Choroid plexus epithelial cell (primary cell): Measurements from ENCODE around the gene FKBP10.
A peak's percentile ranks its signal among the peaks of the same experiment; 100 is the strongest.

Experiments
- DNase-seq: peaks from one replicate; pipeline ENCODE4 v3.0.0-alpha.2; 2010; ENCODE audit warnings: low read depth
- H3K4me3 ChIP-seq: 2 replicates; pipeline ENCODE4 v1.5.1; 2011; ENCODE audit warnings: low read depth, mild to moderate bottlenecking, control low read depth, low read length, moderate library complexity
- TF ChIP-seq, protein P1 (sequence below): conservative IDR thresholded peaks from 2 replicates; pipeline ENCODE4 v1.5.1; 2011; ENCODE audit warnings: low read depth, mild to moderate bottlenecking, control low read depth, inconsistent platforms, low read length, moderate library complexity

Gene FKBP10

DNA sequence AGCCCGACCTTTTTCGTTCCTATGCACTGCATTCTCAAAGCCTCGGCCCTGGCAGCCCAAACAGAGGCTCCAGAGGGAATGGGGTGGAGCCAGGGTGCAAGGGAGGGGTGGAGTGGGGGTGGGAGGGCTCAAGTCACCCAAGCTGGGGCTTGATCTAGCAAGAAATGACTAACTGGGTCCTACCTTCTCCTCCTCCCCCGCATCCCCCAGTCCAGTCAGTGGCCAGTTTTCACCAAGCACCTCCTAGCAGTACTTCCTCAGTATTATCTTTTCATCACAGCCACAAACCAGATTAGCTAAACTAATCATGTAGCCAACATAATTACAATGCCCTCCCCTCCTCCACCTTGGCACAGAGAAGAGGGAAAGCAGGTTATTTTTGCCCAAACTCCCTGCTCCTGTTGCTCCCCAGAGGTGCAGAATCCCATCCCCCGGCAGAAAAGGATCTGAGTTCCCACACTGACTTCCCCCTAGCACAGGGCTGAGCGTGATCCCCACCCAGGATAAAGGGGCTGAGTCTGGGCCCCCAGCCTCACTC, 28.5 kb upstream of the FKBP10 start:
- DNase-seq, result peak; percentile 74
- TF ChIP-seq, protein P1, sequence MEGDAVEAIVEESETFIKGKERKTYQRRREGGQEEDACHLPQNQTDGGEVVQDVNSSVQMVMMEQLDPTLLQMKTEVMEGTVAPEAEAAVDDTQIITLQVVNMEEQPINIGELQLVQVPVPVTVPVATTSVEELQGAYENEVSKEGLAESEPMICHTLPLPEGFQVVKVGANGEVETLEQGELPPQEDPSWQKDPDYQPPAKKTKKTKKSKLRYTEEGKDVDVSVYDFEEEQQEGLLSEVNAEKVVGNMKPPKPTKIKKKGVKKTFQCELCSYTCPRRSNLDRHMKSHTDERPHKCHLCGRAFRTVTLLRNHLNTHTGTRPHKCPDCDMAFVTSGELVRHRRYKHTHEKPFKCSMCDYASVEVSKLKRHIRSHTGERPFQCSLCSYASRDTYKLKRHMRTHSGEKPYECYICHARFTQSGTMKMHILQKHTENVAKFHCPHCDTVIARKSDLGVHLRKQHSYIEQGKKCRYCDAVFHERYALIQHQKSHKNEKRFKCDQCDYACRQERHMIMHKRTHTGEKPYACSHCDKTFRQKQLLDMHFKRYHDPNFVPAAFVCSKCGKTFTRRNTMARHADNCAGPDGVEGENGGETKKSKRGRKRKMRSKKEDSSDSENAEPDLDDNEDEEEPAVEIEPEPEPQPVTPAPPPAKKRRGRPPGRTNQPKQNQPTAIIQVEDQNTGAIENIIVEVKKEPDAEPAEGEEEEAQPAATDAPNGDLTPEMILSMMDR, result no peak
- peak overlapping the region; percentile 82 for H3K4me3 ChIP-seq

DNA sequence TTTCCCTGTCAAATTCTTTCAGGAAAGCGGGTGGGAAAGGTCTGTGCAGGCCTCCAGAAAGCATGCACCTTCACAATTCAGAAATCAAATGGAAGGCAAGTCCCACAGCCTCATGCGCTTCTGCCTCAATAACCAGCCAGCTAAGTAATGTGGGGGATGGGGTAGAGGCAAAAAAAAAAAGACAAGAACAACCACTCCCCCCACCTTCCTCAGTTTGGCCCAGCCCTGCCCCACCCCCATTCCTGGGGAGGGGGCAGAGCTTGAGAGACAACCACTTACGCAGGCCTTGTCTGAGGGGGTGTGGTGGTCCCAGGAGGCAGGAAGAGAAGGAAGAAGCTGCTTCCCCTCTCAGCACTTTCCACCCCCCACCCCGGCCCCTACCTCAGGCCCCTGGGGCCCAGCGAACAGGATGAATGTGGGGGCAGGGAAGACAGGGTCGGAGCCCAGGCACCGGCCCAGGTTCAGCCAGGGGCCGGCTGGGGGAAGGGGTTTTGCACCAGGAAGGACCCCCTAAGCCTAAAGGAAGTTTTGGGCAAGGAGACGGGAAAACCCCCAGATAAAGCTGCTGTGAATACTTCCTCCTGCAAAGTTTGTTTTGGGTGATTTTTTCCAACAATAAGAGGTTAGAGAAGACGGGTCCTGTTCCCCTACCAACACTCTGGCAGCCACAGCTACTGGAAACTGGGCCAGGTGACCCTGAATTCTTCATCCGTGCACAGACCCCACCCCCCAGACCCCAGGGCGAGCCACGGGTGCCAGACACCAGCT, 27.5 kb upstream of the FKBP10 start:
- DNase-seq, result peak; percentile 70
- TF ChIP-seq, protein P1, result no peak
- peak overlapping the region; percentile 82 for H3K4me3 ChIP-seq

DNA sequence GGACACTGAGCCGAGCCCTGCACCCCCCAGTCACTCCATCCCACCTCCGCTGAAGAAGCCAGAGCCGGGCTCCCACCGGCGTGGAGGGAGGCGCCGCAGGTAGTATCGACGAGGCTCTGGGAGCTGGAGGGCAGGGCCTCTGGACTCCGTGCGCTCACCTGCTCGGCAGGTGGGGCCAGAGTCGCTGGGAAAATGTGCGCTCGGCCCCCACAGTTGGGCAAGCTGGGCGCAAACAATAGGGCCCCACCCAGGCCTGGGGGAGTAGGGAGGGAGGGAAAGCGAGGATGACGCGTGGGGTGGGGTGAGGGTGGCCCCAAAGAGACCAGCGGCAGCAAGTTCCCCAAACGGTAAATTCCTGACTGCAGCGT, 27.0 kb upstream of the FKBP10 start:
- peak overlapping the region; percentile 82 for H3K4me3 ChIP-seq
- no peak for DNase-seq
- TF ChIP-seq, protein P1, result no peak

DNA sequence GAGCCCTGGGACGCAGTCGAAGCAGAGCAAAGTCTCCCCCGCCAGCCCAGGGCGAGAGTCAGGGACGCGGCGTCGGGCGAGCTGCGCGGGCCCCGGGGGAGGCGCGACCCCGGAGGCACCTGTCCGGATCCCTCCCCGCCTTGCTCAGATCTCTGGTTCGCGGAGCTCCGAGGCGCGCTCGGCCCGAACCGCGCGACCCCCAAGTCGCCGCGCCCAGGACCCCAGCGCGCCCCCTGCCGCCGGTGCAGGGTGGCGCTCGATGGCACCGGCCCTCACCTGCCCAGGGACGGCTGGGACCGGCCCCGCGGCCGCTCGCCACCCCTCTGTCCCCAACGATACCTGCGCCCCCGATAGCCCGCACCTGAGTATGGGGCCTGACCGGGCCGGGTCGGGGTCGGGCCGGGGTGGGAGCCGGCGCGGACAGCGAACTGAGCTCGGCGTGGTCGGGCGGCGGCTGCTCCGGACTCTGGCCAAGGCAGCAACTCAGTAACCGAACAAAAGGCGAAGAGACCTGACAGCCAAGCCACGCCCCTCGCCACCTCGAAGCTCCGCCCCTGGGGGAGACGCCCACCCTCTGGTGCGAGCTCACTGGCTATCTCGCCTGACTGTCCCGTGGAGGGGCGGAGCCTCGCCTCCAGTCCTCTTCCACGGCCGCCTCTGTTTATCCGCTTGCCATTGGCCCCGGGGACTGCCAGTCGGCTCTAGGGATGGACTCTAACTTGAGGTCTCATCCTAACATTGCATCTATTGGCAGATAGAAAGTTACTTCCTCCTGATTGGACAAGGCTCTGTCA, 26.4 kb upstream of the FKBP10 start, which contains the start of gene JUP:
JUP (minus strand) TSS at position 485 of the 794 bp plus-strand sequence. CDS start 14,857 bp downstream, outside the sequence.
- H3K4me3 ChIP-seq, result peak within 1 kb of the TSS; percentile 82
- DNase-seq, result peak; percentile 100
- TF ChIP-seq, protein P1, result peak; percentile 26

DNA sequence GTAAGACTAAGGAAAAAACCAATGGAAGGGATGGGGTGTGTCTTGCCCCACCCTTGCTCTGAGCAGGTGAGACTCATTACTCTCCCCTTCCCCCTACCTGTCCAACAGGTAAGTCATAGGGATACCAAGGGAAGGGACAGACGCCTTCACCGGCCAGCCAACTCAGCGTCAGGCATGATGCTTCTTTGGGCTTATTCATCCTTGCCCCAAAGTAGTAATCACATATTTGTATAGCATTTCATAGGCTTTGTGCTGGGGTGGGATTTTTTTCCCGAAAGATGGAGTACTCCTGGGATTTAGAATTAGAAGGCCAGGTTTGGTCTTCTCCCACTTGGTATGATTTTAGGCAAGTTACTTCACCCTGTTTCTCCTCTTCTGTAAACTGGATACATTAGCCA, 25.8 kb upstream of the FKBP10 start:
- TF ChIP-seq, protein P1, result no peak
- H3K4me3 ChIP-seq, result no peak overlapping the region
- no peak for DNase-seq

DNA sequence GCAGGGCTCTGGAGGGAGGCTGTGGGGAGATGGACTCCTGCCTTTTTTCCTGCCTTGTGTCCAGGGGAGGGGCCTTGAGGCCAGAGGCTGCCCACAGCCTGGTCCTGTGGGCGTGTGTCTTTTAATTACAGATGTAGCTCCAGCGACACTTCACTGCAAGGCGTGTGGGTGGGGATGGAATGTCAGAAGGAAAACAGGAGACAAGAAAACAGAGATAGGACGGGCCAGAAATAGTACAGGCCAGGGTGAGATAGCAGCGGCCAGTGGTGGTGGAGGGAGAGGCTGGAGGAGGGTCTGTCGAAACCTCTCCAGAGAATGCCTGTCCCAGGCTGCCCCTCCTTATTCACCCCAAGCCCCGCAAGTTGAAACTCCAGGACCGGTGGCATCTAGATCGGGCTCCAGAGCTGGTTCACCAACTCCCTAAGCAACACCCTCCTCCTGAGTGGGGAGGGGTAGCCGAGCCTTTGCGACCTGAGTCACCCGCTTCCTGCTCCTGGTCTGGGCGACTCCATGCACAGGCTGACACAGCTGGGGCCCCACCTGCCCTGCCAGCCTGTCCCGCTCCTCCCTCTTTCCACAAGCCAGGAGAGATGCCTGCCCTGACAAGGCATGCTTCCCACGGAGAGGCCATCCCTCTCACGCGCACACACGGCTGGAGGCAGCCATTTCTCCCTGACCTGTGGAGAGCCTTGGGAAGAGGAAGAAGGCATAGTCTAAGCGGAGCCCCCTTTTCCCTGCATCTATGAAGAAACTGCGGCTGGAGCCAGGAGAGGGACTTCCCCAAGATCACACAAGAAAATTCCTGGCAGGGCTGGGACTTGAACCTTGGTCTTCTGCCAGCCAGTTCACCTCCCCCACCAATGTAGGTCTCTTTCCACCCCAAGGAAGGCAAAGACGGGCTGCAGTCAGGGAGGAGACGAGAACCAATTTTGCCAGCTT, 19.7 kb upstream of the FKBP10 start:
- TF ChIP-seq, protein P1, result no peak
- no peak overlapping the region for H3K4me3 ChIP-seq

More for the DNA sequence above, 19.7 kb upstream of the FKBP10 start:
- peak; percentile 64 for DNase-seq
